LNCaP clone FGC (cell line): Measurements from ENCODE around the gene SMTNL2.
"Not testable (repeated sequence)": the region's sequence is repeated elsewhere in the genome, so short reads cannot be mapped to it uniquely, and the experiment has no call there.

ENCODE experiments used
- DNase-seq: peaks from one replicate; pipeline ENCODE4 v3.0.0-alpha.2; 2011; ENCODE audit warnings: low read depth
- H3K4me3 ChIP-seq: 2 replicates; pipeline ENCODE4 v1.5.1; 2011; ENCODE audit warnings: mild to moderate bottlenecking, low read depth, low read length, control low read depth
- TF ChIP-seq, protein P1 (sequence below): IDR thresholded peaks from 2 replicates; pipeline ENCODE4 v1.5.1; 2012; ENCODE audit warnings: mild to moderate bottlenecking; ENCODE audit not compliant: control insufficient read depth, insufficient read depth; ENCODE audit errors: extremely low read depth

SMTNL2 gene

DNA sequence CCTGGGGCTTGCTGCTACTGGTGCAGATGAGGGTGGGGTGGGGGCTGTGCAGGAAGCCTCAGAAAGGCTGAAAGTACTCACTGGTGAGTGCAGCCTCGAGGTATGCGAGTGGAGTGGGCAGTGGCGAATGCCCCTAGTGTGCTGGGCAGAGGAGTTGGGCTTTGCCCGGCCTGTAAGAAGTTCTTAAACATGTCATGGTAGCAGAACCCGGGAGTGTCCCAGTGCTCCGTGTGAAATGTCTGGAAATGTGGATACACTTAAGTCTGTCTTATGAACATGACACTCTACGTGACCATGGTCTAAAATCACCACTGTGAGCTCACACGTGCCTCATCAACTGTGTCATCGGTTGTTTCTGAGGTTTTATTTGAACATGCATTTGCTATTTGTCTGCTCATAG lies 1.7 kb downstream of the SMTNL2 start:
- TF ChIP-seq, protein P1, sequence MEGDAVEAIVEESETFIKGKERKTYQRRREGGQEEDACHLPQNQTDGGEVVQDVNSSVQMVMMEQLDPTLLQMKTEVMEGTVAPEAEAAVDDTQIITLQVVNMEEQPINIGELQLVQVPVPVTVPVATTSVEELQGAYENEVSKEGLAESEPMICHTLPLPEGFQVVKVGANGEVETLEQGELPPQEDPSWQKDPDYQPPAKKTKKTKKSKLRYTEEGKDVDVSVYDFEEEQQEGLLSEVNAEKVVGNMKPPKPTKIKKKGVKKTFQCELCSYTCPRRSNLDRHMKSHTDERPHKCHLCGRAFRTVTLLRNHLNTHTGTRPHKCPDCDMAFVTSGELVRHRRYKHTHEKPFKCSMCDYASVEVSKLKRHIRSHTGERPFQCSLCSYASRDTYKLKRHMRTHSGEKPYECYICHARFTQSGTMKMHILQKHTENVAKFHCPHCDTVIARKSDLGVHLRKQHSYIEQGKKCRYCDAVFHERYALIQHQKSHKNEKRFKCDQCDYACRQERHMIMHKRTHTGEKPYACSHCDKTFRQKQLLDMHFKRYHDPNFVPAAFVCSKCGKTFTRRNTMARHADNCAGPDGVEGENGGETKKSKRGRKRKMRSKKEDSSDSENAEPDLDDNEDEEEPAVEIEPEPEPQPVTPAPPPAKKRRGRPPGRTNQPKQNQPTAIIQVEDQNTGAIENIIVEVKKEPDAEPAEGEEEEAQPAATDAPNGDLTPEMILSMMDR: no peak
- no peak for DNase-seq

DNA sequence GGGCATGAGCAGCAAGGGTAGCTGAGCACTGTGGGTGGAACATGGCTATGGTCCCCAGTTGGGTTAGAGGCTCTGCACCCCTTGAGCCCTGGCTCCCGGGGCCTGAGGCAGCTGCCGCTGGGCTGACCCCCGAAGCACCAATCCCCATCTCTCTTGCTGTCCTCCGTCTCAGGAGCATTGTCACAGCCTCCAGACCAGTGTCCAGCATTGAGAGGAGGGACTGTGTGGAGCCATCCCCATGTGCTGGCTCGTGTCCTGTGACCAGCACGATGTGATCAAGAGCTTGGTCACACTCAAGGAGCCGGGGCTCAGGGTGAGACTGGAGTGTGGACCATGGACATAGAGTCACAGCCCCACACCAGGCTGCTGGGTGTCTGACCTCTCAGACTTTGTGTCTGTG lies 2.9 kb downstream of the SMTNL2 start:
- H3K4me3 ChIP-seq: no peak overlapping the region
- DNase-seq: no peak
- TF ChIP-seq, protein P1: no peak

More for the DNA sequence above, 1.7 kb downstream of the SMTNL2 start:
- H3K4me3 ChIP-seq: no peak overlapping the region

DNA sequence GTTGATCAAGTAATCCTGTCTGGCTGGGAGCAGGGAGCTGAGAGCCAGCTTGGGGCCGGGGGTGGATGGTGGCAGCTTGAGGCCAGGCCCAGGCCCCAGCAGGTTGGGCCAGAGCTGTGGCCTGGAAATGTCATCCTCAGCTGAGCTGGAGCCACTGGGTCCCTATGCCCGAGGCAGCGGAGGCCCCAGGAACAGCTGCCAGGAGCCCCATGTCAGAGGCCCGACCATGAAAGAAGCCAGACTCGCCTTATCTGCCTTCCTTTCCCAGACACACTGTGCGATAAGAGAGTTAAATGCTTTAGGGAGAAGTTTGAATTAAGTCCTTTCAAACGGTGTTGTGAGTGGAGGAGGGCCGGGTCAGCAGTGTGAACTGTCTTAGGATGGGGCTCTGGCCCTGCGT lies 3.5 kb downstream of the SMTNL2 start:
- no peak overlapping the region for H3K4me3 ChIP-seq
- TF ChIP-seq, protein P1: no peak
- no peak for DNase-seq

DNA sequence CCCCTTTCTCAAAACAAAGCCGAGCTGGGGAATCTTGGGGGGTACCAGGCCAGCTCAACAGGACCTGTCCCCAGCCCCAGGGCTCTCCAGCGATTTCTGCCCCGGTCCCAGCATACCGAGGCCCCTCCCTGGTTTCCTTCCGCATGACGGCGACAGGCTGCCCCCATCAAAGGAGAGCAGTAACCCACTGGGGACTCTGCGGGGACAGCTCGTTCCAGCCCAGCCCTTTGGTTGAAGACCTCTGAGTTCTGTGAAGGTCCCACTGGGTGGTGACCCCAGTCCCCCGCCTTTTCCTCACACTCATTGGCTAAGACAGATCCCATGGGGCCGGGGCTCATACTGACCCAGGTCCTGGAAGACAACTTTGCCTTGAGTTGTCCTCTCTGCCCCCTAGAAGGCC lies 4.1 kb downstream of the SMTNL2 start:
- H3K4me3 ChIP-seq: no peak overlapping the region
- TF ChIP-seq, protein P1: no peak
- no peak for DNase-seq

DNA sequence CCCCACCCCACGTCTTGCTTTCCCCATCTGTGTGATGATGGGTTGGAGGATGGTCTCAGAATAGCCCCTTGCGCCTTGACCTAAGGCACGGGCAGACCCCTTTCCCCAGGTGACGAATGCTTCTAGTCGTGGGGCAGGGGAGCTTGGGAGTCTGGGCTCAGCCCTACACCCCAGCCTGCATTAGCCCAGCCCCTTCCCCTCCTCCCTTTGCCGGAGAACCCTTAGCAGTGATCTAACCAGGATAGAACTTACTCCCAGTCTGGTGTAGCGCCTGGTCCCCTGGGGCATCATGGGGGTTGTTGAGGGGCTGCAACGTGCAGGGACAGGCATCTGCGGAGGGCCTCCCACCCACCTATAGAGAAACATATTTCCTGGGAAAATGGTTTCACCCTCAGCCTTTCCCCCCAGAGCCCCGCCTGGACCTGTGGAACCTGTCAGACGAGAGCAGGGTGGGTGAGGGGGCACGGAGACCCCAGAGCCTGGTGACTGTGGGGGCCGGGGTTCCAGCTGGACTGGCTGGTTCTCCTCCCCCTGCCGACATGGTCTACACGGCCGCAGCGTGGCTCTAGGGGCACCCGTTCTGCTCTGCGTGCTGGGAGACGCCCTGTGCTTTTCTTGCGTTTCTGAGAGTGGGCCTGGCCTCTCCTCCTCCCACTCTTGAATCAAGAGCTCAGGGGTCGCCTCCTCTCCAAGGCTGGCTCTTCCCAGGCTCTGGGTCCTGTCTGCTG lies 4.7 kb downstream of the SMTNL2 start:
- TF ChIP-seq, protein P1: no peak
- DNase-seq: no peak
- H3K4me3 ChIP-seq: no peak overlapping the region

DNA sequence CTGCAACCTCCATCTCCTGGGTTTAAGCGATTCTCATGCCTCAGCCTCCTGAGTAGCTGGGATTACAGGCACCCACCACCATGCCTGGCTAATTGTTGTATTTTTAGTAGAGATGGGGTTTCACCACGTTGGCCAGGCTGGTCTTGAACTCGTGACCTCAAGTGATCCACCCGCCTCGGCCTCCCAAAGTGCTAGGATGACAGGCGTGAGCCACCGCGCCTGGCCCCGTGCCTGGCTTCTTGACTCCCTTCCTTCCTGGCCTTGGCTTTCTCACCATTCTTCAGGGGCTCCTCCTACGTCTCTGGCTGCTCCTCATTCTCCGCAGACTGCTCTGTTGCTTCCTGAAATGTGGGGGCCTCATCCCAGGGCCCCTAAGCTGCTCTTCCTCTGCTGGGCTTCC lies 5.7 kb downstream of the SMTNL2 start:
- not testable (repeated sequence) for DNase-seq

DNA sequence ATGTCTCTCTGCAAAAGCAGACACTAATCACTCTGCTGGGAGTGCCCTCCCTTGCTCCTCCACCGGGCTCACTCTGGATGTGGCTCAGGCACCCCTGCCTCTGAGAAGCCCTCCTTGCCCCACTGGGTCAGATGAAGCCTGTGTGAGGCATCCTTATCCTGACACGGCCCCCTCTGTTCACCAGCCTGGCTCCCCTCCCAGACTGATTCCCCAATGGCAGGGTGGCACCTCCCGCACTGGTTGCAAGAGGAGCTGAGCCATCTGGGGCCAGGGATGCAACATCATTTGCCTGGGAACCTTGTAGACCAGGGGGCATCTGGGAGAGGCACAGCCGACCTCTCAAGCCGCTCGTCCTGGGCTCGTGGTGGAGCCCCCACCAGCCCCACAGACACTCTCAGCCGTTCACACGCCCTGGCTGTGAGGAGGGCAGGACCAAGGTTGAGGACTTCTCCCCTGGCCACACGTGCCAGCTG lies 6.7 kb downstream of the SMTNL2 start:
- no peak for DNase-seq
- TF ChIP-seq, protein P1: no peak
- H3K4me3 ChIP-seq: no peak overlapping the region

More for the DNA sequence above, 5.7 kb downstream of the SMTNL2 start:
- not testable (repeated sequence) for H3K4me3 ChIP-seq
